HG03135 (cell line): ENCODE results near the gene TRIM27.
"Not testable (repeated sequence)": the region's sequence is repeated elsewhere in the genome, so short reads cannot be mapped to it uniquely, and the experiment has no call there.

ENCODE experiments used
- ATAC-seq: cut with Tn5 transposase; IDR thresholded peaks from one replicate; pipeline ENCODE4 v1.9.1; 2021; ENCODE audit warnings: mild to moderate bottlenecking, moderate library complexity; ENCODE audit not compliant: unreplicated experiment

Gene TRIM27

GRCh38 chr6:28943557-28944411 lies 20.0 kb upstream of the TRIM27 start:
- ATAC-seq, result no peak

DNA sequence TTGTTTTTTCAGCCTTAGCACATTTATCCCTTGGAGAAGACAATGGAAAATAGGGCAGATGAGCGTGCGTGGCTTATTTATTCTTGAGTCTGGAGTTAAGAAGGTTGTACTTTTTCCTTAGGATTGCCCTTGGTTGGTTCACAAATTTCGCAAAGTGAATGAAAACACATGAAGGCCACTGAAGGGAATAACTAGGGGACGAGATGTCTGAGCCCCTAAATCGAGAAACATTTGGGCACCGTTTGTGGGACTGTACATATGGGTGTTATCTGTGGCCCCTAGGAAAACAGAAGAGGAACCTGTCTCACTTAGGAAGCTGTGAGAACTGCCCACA lies 19.4 kb upstream of the TRIM27 start:
- ATAC-seq, result no peak

GRCh38 chr6:28941684-28942448 lies 18.1 kb upstream of the TRIM27 start:
- no peak for ATAC-seq

DNA sequence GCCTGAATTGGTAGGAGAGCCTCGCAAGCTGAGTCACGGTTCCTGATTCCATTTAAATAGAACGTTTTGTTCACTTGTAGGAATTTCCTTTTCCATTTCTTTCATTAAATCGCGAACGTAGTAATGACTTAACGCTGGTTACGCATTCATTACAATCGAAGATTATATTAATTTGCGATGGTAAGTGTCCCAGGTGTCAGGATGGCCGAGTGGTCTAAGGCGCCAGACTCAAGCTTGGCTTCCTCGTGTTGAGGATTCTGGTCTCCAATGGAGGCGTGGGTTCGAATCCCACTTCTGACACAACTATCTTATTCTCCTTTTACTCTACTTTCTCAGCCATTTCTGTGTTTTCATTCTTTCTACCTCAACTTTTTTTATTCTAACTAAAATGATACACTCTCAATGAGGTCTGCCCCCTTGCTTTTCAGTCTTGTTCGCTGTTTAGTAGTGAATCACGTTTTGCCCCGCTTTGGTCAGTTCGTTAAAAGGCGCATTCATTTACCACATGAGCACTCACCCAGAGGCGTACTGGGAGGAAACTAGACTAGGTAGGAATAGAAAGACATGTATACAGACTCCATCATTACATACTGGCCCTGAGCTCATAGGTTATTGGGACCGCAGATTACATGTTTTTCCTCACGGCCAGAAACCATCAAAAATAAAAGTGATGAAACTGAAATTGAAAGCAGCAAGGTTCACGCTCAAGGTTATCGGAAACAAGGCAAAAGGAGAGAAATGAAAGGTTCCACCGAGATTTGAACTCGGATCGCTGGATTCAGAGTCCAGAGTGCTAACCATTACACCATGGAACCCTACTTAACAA lies 17.3 kb upstream of the TRIM27 start:
- peak; percentile 61 for ATAC-seq

DNA sequence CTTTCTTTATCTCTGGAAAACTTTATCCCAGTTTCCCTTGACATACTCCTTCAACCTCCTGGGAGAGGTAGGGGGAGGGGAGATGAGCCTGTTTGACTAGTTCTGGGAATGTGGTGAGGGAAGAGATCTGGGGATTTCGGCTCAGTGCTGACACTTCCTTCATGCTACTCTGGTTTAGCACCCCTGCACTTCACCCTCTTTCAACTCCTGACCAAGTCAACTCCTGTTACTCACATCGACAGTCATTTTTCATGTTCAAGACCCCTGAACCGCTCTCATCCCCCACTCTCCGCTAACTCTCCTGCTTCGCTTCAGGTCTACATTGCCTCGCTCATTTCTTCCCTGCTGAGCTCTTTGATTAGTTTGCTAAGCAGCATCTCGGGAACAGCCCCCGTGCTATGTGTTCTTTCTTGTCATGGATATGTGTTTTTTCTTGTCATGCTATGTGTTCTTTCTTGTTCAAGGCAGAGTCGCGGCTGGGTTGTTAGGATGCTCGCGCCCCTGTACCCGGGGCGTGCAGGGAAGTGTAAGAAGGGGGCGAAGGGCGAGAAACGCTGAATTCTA lies 16.6 kb upstream of the TRIM27 start:
- ATAC-seq, result peak; percentile 15

DNA sequence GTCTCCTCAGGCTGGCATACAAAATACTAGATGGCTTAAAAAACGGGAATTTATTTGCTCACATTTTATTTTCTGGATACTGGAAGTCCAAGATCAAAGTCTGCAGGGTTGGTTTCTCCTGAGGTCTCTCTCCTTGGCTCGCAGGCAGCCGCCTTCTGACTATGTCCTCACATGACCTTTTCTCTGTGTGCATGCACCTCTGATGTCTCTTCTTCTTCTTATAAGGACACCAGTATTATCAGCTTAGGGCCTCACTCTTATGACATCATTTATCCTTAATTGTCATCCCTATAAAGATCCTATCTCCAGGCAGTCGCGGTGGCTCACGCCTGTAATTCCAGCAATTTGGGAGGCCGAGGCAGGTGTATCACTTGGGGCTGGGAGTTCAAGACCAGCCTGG lies 9.3 kb upstream of the TRIM27 start:
- ATAC-seq, result no peak

GRCh38 chr6:28929887-28930620 lies 6.3 kb upstream of the TRIM27 start:
- no peak for ATAC-seq

- not testable (repeated sequence) for ATAC-seq
Observed at GRCh38 chr6:28929339-28929738, 5.6 kb upstream of the TRIM27 start.

- ATAC-seq, result no peak
Observed at GRCh38 chr6:28927846-28928245, 4.1 kb upstream of the TRIM27 start.

DNA sequence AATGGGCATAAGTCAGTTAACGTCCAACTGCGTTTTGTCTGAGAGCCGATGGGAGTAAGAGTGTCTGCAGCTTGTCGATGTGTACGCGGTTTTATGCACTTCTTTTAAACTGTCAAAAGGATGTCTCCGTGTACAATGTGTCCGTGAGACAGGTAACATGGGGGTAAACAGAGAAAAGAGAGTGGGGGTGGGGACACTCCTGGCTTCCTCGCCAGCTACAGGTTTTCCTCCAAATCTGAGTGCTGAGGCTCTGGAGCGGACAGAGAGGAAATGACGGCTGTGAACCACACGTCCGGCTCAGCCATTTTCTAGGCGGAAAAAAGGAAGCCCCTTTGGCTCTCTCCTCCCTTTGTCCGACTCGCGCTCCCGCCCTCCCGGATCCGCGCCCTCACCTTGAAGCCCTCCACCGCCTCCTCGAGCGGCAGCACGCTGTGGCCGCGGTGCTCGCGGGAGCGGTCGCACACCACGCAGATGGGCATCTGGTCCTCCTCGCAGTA lies 916 bp downstream of the TRIM27 start:
- ATAC-seq, result peak; percentile 34

DNA sequence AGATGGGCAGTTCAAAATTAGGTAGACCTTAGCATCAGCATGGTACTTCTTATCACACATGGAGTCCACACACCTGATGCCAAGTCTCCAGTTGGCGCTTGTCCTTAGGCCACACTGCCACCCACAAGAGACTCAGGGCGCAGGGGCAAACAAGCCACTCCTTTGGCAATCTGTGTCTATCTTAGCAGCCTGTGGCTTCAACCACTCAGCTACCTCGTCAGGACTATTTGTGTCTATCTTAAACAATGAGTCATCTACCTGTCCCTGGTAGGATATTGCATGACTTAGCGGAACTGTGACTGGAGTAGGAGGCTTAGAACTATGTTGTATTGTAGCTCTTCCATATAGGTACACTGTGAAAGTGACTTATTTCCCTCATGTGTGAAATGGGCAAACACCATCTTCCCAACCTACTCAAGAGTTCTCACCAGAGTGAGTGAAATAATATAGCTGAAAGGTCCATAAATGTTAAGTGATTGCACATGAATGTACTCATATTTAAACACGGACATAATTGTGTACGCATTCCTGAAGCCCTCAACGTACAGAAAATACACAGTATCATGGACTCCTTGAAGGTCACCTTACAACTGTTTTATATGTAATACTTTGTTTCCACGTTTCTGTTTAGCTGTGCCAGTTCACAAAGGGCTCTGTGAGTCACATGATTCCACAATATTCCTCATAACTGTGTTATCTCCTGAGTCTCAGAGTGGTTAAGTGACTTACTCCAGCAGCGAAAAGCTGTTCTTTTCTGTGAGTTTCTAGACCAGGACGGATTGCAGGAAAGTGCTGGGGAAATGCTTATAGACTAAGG lies 1.6 kb downstream of the TRIM27 start:
- no peak for ATAC-seq

DNA sequence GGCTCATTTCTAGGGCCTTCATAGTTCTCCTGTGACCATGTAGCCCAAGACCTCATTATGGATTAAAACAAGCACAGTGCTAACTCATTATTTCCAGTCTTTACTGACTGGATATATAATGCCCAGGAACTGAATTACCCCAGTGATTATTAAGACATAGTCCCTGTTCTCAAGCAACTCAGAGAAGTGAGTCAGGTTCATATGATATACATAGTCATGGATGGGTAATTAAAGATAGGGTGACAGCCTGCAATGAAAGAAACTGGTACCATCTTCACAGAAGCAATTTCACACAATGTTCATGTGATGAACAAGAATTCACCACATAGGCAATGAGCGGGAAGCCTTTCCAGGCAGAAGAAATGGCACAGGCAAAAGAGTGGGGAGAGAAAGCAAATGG lies 3.5 kb downstream of the TRIM27 start:
- ATAC-seq, result no peak

DNA sequence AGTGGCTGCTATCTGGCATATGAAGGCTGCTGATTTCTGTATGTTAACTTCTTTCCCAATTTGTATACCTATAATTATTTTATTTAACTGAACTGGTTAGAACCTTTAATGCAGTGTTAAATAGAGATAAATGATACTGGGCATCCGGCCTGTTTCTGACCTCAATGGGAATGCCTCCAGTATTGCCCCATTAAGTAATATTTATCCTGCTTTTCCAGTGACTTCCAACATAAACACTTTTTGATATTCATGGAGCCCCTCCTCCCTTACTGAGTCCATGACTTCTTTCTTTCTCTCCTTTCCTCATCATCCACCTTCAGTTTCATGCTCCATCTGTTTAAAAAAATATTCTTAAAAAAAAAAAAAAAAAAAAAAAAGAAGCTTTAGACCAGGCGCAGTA lies 8.8 kb downstream of the TRIM27 start:
- no peak for ATAC-seq

GRCh38 chr6:28910901-28911690 lies 12.7 kb downstream of the TRIM27 start:
- no peak for ATAC-seq

DNA sequence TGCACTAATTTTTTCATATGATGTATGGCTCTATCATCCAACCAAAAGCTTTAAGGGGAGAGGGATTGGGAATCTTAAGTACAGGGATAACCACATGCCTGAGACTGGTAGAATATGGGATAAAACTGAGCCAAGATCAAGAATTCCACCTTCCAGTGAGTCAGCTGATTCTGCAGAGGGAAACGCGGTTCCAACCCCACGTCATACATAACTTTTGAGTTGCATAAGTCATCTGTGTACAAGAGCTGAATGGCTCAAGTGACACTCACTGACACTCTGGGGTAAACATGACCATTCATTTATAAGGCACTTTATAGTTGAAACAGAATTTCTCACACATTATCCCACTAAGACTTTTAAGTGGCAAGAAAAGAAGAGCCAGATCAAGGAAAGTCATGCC lies 16.4 kb downstream of the TRIM27 start:
- no peak for ATAC-seq

GRCh38 chr6:28906669-28907068 lies 17.1 kb downstream of the TRIM27 start:
- no peak for ATAC-seq

GRCh38 chr6:28903686-28904085 lies 20.1 kb downstream of the TRIM27 start:
- ATAC-seq, result no peak

GRCh38 chr6:28901831-28902230 lies 22.0 kb downstream of the TRIM27 start:
- no peak for ATAC-seq
